ENCODE data around the gene NAXE.

DNA sequence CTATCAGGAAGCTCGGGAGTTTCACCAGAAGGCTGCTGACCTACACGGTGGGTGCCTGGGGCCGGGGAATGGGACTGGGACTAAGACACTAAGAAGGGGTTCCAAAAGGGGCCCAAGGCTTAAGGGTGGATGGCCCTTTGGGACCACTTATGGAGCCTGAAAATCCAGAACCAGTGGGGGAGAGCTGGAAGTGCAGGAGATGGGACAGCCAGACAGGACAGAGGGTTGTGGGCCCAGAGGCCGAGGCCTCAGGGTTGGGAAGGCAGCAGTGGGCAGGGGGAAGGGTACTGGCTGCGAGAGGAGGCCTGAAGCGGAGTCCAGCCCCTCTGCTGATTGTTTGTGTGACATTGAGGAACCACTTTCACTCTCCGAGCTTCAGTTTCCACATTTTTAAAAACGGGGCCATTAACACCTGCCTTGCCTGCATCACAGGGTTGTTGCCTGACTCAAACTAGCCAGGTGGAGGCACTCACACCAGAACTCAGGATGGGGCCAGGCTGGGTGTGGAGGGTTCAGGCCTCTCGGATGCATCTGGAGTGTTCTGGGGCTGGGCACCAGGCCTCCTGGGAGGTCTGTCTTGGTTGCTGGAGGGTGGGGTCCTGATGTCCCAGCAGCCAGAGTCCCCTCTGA, 9.1 kb upstream of the NAXE start:
- TF ChIP-seq CTCF (IDR thresholded peaks at IDR 0.05) = no peak
- TF ChIP-seq ZFX (IDR thresholded peaks at IDR 0.05; ENCODE audit: borderline replicate concordance) = no peak

All from 22Rv1 (cell line).